Colonic mucosa (tissue), 4 donors: Measurements from ENCODE around the gene CCL25. TPM values are rescaled to one million over a fixed set of nuclear protein-coding genes. Genes with fewer than 3 reads are reported as not detected.
"Not testable (repeated sequence)": the region's sequence is repeated elsewhere in the genome, so short reads cannot be mapped to it uniquely, and the experiment has no call there.

Experiments
- DNase-seq: peaks from one replicate; pipeline ENCODE4 v3.0.0-alpha.2; 2020
- H3K27ac ChIP-seq: fragments of 200-600 bp; one replicate; pipeline ENCODE4 v1.8.0; 2021
- H3K27me3 ChIP-seq: fragments of 200-600 bp; one replicate; pipeline ENCODE4 v1.8.0; 2021
- H3K36me3 ChIP-seq: fragments of 200-600 bp; one replicate; pipeline ENCODE4 v1.8.0; 2021
- H3K4me1 ChIP-seq: fragments of 200-600 bp; one replicate; pipeline ENCODE4 v1.8.0; 2021; ENCODE audit warnings: mild to moderate bottlenecking
- H3K4me3 ChIP-seq: fragments of 200-600 bp; one replicate; pipeline ENCODE4 v1.8.0; 2021
- H3K9ac ChIP-seq, 2 donors: one replicate each; pipeline ENCODE4 v1.7.0; 2013; ENCODE audit warnings: control low read depth in 2 of 2, low read depth in 2 of 2, low read length in 2 of 2
- H3K9me3 ChIP-seq: fragments of 200-600 bp; one replicate; pipeline ENCODE4 v1.8.0; 2021
- CTCF ChIP-seq: fragments of 200-600 bp; IDR thresholded peaks from one replicate; pipeline ENCODE4 v1.8.0; 2022; ENCODE audit warnings: antibody characterized with exemption, mild to moderate bottlenecking
- intact Hi-C: fragments of 100-400 bp; cut with DNase I; formaldehyde crosslinking; loops from one replicate; pipeline ENCODE4 v1.14.1; 2022
- total RNA-seq, 2 donors: library from RNA; stranded (reverse); fragmentation: NEBNext Ultra II Directional in 1 of 2; extraction: Animal tissue kit (Norgen Biotek cat#: 25700) in 1 of 2; gene quantifications; one replicate each; pipeline ENCODE4 v1.2.1, GENCODE V29; 2021
- donor health status: healthy.
- donor health status: DM: no; HTN: no; CAD: no.
- donor health status: DM: no; HTN: no; CAD: no.

The CCL25 gene
- total RNA-seq, 2 donors from 2014 or later, result not detected

DNA sequence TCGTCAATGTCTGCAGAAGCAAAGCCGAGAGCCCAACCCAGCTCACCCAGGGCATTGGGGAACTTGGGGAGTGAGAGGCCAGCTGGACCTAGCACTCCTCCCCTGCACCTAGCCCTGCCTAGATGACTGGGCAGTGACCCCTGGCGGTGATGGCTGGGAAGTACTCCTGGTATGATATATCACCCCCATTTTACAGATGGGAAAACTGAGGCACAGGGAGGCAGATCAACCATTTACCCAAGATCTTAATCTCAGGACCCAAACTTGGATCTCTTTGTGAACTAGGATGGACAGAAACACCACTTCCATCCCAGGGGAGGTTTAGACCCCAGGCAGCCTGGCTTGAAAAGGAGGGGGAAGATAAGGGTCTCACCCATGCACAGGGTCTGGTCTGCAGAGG, 43.5 kb downstream of the CCL25 start:
- H3K27me3 ChIP-seq, result no peaks in the 10 kb centered on the region
- H3K4me3 ChIP-seq, result no peak overlapping the region
- no peak overlapping the region for H3K9ac ChIP-seq
- H3K36me3 ChIP-seq, result no peaks in the 10 kb centered on the region
- no peak for DNase-seq
- intact Hi-C loops, result no loop called here
- H3K4me1 ChIP-seq, result no peaks in the 10 kb centered on the region
- no peaks in the 10 kb centered on the region for H3K9me3 ChIP-seq
- H3K27ac ChIP-seq, result no peak overlapping the region
- TF ChIP-seq CTCF, result no peak

DNA sequence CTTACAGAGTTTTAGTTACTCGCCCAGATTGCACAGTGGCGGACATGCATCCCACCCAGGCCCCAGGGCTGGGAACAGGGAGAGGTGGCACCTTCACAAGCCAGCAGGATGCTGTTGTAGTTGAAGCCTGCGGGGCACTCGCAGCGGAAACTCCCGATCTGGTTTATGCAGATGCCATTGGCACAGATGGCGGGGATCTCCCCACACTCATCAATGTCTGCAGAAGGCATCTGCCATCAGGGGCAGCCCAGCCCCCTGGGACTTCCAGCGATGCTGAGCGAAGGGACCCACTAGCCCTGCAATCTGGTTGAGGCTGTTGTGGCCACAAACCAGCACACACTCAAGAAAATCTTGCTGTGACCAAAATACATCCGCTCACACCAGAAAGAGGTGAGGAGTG, 44.6 kb downstream of the CCL25 start:
- Histone ChIP-seq H3K9ac (no peak overlapping the region), H3K4me3 (no peak overlapping the region), H3K27ac (no peak overlapping the region), H3K27me3 (no peaks in the 10 kb centered on the region), H3K9me3 (no peaks in the 10 kb centered on the region), H3K36me3 (no peaks in the 10 kb centered on the region), H3K4me1 (no peaks in the 10 kb centered on the region)
- TF ChIP-seq CTCF, result no peak
- DNase-seq, result no peak
- intact Hi-C loops, result no loop called here

DNA sequence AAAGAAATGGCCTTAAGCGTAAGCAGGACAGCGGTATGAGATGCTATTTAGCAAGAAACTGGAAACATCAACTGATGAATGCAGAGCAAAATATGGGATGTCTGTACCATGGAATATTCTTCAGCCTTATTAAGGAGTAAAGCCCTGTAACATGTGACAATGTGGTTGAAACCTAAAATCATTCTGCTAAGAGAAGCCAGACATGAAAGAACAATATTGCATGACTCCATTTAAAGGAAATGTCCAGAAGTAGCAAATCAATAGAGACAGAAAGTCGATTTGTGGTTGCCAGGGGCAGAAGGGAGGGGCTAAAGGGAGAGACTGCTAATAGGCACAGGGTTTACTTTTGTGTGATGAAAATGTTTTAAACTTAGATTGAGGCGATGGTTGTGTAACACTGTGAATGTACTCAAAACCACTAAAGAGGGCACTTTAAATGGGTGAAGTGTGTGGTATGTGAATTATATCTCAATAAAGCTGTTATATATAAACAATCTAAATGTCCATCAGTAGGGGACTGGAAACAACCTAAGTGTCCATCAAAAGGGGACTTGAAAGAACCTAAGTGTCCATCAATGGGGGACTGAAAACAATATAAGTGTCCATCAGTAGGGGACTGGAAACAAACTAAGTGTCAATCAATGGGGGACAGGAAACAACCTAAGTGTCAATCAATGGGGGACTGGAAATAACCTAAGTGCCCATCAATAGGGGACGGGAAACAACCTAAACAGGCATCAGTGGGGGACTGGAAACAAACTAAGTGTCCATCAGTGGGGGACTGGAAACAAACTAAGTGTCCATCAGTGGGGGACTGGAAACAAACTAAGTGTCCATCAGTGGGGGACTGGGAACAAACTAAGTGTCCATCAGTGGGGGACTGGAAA, 45.4 kb downstream of the CCL25 start:
- Histone ChIP-seq H3K4me3 (no peak overlapping the region), H3K36me3 (no peaks in the 10 kb centered on the region), H3K4me1 (no peaks in the 10 kb centered on the region), H3K27ac (no peak overlapping the region), H3K9ac (no peak overlapping the region), H3K27me3 (no peaks in the 10 kb centered on the region), H3K9me3 (no peaks in the 10 kb centered on the region)
- intact Hi-C loops, result no loop called here
- DNase-seq, result no peak
- no peak for TF ChIP-seq CTCF

- Histone ChIP-seq H3K4me1 (no peaks in the 10 kb centered on the region), H3K27ac (no peak overlapping the region), H3K27me3 (no peaks in the 10 kb centered on the region), H3K9ac (no peak overlapping the region), H3K4me3 (no peak overlapping the region), H3K9me3 (no peaks in the 10 kb centered on the region), H3K36me3 (no peaks in the 10 kb centered on the region)
- TF ChIP-seq CTCF, result no peak
- intact Hi-C loops, result no loop called here
- DNase-seq, result no peak
Observed at GRCh38 chr19:8101311-8101710, 48.8 kb downstream of the CCL25 start.

- intact Hi-C loops, DNase-seq, H3K9ac ChIP-seq, H3K27ac ChIP-seq, H3K4me1 ChIP-seq, H3K36me3 ChIP-seq, H3K27me3 ChIP-seq, H3K9me3 ChIP-seq, H3K4me3 ChIP-seq: not testable (repeated sequence)
Observed at GRCh38 chr19:8101910-8102309, 49.4 kb downstream of the CCL25 start.

GRCh38 chr19:8105471-8105870, 52.9 kb downstream of the CCL25 start:
- TF ChIP-seq CTCF, result no peak
- Histone ChIP-seq H3K4me3 (no peak overlapping the region), H3K9ac (no peak overlapping the region), H3K36me3 (no peaks in the 10 kb centered on the region), H3K27ac (no peak overlapping the region), H3K4me1 (no peaks in the 10 kb centered on the region), H3K9me3 (no peaks in the 10 kb centered on the region), H3K27me3 (no peaks in the 10 kb centered on the region)
- no peak for DNase-seq
- intact Hi-C loops, result no loop called here
